OCI-LY1 (cell line): ENCODE measurements around the gene POLL.

Experiments
- EZH2 ChIP-seq: fragments of 200-600 bp; sonication (generic), shearing (Covaris generic); IDR thresholded peaks from 2 replicates; pipeline ENCODE4 v1.8.0; 2017; ENCODE audit warnings: borderline replicate concordance, mixed run types, mild to moderate bottlenecking, antibody characterized with exemption, low read length, moderate library complexity, mixed read lengths
- TF ChIP-seq, protein P1 (sequence below): fragments of 200-600 bp; sonication (generic), shearing (Covaris generic); IDR thresholded peaks from 2 replicates; pipeline ENCODE4 v1.5.1; 2017; ENCODE audit warnings: mild to moderate bottlenecking, antibody characterized with exemption, low read length, moderate library complexity, mixed read lengths

GRCh38 chr10:101624526-101625102 lies 36.6 kb upstream of the POLL start:
- TF ChIP-seq, protein P1, sequence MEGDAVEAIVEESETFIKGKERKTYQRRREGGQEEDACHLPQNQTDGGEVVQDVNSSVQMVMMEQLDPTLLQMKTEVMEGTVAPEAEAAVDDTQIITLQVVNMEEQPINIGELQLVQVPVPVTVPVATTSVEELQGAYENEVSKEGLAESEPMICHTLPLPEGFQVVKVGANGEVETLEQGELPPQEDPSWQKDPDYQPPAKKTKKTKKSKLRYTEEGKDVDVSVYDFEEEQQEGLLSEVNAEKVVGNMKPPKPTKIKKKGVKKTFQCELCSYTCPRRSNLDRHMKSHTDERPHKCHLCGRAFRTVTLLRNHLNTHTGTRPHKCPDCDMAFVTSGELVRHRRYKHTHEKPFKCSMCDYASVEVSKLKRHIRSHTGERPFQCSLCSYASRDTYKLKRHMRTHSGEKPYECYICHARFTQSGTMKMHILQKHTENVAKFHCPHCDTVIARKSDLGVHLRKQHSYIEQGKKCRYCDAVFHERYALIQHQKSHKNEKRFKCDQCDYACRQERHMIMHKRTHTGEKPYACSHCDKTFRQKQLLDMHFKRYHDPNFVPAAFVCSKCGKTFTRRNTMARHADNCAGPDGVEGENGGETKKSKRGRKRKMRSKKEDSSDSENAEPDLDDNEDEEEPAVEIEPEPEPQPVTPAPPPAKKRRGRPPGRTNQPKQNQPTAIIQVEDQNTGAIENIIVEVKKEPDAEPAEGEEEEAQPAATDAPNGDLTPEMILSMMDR = no peak
- TF ChIP-seq EZH2 = no peak
